ENCODE data around the gene MYO3B.

DNA sequence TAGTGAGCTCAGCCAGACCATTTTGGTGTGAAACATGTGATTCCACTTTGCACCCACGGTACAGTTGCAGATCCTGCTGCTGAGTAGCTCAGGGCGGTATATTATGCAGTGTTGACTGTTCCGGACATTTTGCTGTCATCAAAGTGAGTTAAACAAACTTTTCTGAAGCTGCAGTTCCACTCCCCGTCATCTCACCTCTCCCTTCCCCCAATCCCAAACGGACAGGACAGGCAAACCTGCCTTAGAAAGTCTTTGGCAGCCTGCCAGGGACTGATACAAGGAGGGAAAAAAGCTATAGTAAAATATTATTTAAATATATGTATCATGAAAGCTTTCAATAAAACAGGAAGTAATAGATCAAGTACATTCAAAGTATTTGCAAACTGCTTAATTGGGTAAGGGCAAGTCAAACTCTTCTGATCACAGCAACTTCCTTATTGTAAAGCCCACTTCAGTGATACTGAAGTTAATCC is 501.7 kb downstream of the MYO3B start:
- TF ChIP-seq CTCF (optimal IDR thresholded peaks at IDR 0.05 in 1 of 3, IDR thresholded peaks at IDR 0.05 in 1 of 3, conservative IDR thresholded peaks at IDR 0.05 in 1 of 3; ENCODE audit: extremely low read depth in 1 of 3, insufficient read depth in 2 of 3, low read length in 3 of 3) (no peak), EZH2 (IDR thresholded peaks at IDR 0.05; ENCODE audit: low read length) (no peak)
